Liver (tissue), 9 donors: ENCODE measurements around the gene DISC1. TPM values are rescaled to one million over a fixed set of nuclear protein-coding genes. Genes with fewer than 3 reads are reported as not detected.

Experiments
- DNase-seq: peaks from one replicate; pipeline ENCODE4 v3.0.0-alpha.2; 2017; ENCODE audit warnings: low spot score
- H3K27ac ChIP-seq, 2 donors: one replicate each; pipeline ENCODE4 v1.7.0; 2013; ENCODE audit warnings: inconsistent platforms in 2 of 2, low read length in 2 of 2, control low read depth in 1 of 2, low read depth in 1 of 2, mild to moderate bottlenecking in 1 of 2
- H3K27me3 ChIP-seq, 4 donors: one replicate each; pipeline versions ENCODE4 v1.6.1 to v1.7.0; 2013; ENCODE audit warnings: low read length in 3 of 4, inconsistent platforms in 1 of 4, mild to moderate bottlenecking in 1 of 4, moderate library complexity in 1 of 4; ENCODE audit not compliant: control insufficient read depth in 4 of 4, insufficient read depth in 4 of 4
- H3K36me3 ChIP-seq, 4 donors: one replicate each; pipeline versions ENCODE4 v1.6.1 to v1.7.0; 2013; ENCODE audit warnings: low read length in 3 of 4, mild to moderate bottlenecking in 3 of 4, low read depth in 1 of 4, moderate library complexity in 1 of 4; ENCODE audit not compliant: control insufficient read depth in 4 of 4, insufficient read depth in 3 of 4
- H3K4me1 ChIP-seq, 4 donors: one replicate each; pipeline versions ENCODE4 v1.6.1 to v1.7.0; 2013; ENCODE audit warnings: low read length in 3 of 4, mild to moderate bottlenecking in 3 of 4, moderate library complexity in 1 of 4; ENCODE audit not compliant: control insufficient read depth in 4 of 4, insufficient read depth in 4 of 4
- H3K4me3 ChIP-seq, 3 donors: one replicate each; pipeline versions ENCODE4 v1.6.1 to v1.7.0; 2013; ENCODE audit warnings: low read length in 3 of 3, control low read depth in 1 of 3, low read depth in 1 of 3, mild to moderate bottlenecking in 1 of 3
- H3K9ac ChIP-seq, 2 donors: one replicate each; pipeline ENCODE4 v1.7.0; 2013; ENCODE audit warnings: low read length in 2 of 2, mild to moderate bottlenecking in 2 of 2, moderate library complexity in 2 of 2, control low read depth in 1 of 2, low read depth in 1 of 2
- H3K9me3 ChIP-seq, 4 donors: one replicate each; pipeline versions ENCODE4 v1.6.1 to v1.7.0; 2013; ENCODE audit warnings: low read length in 3 of 4; ENCODE audit not compliant: control insufficient read depth in 4 of 4
- CTCF ChIP-seq: fragments of 150-350 bp; IDR thresholded peaks from 2 replicates; pipeline ENCODE4 v1.5.1; 2017; ENCODE audit warnings: improper control_type of control experiment, low read depth, low read length; ENCODE audit not compliant: missing input control
- EGR1 ChIP-seq, 2 donors: IDR thresholded peaks; 2 replicates each; pipeline ENCODE4 v1.6.1; 2016 to 2018; ENCODE audit warnings: antibody characterized with exemption in 2 of 2, low read depth in 2 of 2
- FOXA1 ChIP-seq: IDR thresholded peaks from 2 replicates; pipeline ENCODE4 v1.6.1; 2016; ENCODE audit warnings: antibody characterized with exemption
- GABPA ChIP-seq, 2 donors: IDR thresholded peaks in 1 of 2; conservative IDR thresholded peaks in 1 of 2; 2 replicates each; pipeline ENCODE4 v1.6.1; 2016; ENCODE audit warnings: antibody characterized with exemption in 2 of 2, mild to moderate bottlenecking in 1 of 2, moderate library complexity in 1 of 2
- HNF4A ChIP-seq, 2 donors: conservative IDR thresholded peaks; 2 replicates each; pipeline ENCODE4 v1.6.1; 2016; ENCODE audit warnings: antibody characterized with exemption in 2 of 2, mild to moderate bottlenecking in 2 of 2
- HNF4G ChIP-seq: IDR thresholded peaks from 2 replicates; pipeline ENCODE4 v1.6.1; 2016; ENCODE audit warnings: antibody characterized with exemption
- JUND ChIP-seq, 2 donors: IDR thresholded peaks; 2 replicates each; pipeline ENCODE4 v1.6.1; 2016; ENCODE audit warnings: antibody characterized with exemption in 2 of 2
- MAX ChIP-seq: IDR thresholded peaks from 2 replicates; pipeline ENCODE4 v1.6.1; 2016; ENCODE audit warnings: antibody characterized with exemption
- NR2F2 ChIP-seq: IDR thresholded peaks from 2 replicates; pipeline ENCODE4 v1.6.1; 2016; ENCODE audit warnings: antibody characterized with exemption
- RAD21 ChIP-seq, 2 donors: IDR thresholded peaks; 2 replicates each; pipeline ENCODE4 v1.6.1; 2016; ENCODE audit warnings: antibody characterized with exemption in 2 of 2, mild to moderate bottlenecking in 2 of 2
- SP1 ChIP-seq: IDR thresholded peaks from 2 replicates; pipeline ENCODE4 v1.6.1; 2018; ENCODE audit warnings: antibody characterized with exemption, mild to moderate bottlenecking
- TAF1 ChIP-seq: conservative IDR thresholded peaks from 2 replicates; pipeline ENCODE4 v1.6.1; 2016; ENCODE audit warnings: antibody characterized with exemption, mild to moderate bottlenecking
- YY1 ChIP-seq: IDR thresholded peaks from 2 replicates; pipeline ENCODE4 v1.6.1; 2016; ENCODE audit warnings: antibody characterized with exemption, mild to moderate bottlenecking
- ZBTB33 ChIP-seq: IDR thresholded peaks from 2 replicates; pipeline ENCODE4 v1.6.1; 2016; ENCODE audit warnings: antibody characterized with exemption
- WGBS: extraction: QIAGEN DNeasy Blood & Tissue Kit; methylation state at CpG from one replicate; pipeline ENCODE4 v1.1.7; 2013; 5-methylcytosine and 5-hydroxymethylcytosine counted together
- polyA plus RNA-seq, 2 donors: library from polyadenylated mRNA; stranded (reverse) in 1 of 2; unstranded in 1 of 2; fragments of 200-250 nt in 1 of 2; fragments of >200 nt in 1 of 2; fragmentation: Nextera tagmentation in 1 of 2; extraction: Ambion mirVana in 1 of 2; gene quantifications; one replicate each; pipeline versions ENCODE4 v1.2.1 to v1.2.3, GENCODE V29; 2013 to 2015
- total RNA-seq, 2 donors: library from RNA; depleted of rRNA; stranded (reverse); fragments of >200 nt; gene quantifications; one replicate each; pipeline ENCODE4 v1.2.3, GENCODE V29; 2014
- TF ChIP-seq, protein P1 (sequence below): IDR thresholded peaks from 2 replicates; pipeline ENCODE4 v1.6.1; 2016; ENCODE audit warnings: antibody characterized with exemption
- donor health status: healthy.
- donor health status: healthy.
- donor health status: healthy.
- donor health status: healthy.
- donor health status: healthy.

DISC1 gene
- total and polyA plus RNA-seq, 4 donors, result 0.45 to 6.3 (median 2.3) TPM

DNA sequence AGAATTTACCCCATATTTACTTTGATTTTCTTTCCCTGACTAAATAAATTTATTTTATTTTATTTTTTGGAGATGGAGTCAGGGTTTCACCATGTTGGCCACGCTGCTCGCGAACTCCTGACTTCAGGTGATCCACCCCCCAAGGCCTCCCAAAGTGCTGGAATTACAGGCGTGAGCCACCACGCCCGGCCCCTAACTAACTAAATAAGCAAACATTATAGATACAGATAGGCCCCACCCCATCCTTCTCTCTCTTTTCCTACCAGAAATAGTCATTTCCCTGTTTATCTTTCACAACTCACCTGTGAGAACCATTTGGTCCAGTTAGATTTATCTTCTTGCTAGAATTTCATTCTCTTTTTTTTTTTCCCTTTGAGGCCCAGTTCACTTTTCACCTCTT lies 167.3 kb downstream of the DISC1 start:
- Histone ChIP-seq H3K4me3 (no peak overlapping the region), H3K4me1 (no peaks in the 10 kb centered on the region), H3K27me3 (no peaks in the 10 kb centered on the region), H3K9ac (no peak overlapping the region), H3K36me3 (no peaks in the 10 kb centered on the region), H3K9me3 (no peaks in the 10 kb centered on the region), H3K27ac (no peak overlapping the region)
- TF ChIP-seq YY1 (no peak), JUND (IDR thresholded peaks at IDR 0.05) (no peak), RAD21 (IDR thresholded peaks at IDR 0.05) (no peak), EGR1 (IDR thresholded peaks at IDR 0.05; ENCODE audit: low read depth in 2 of 2) (no peak), MAX (no peak), HNF4G (no peak), GABPA (IDR thresholded peaks at IDR 0.05 in 1 of 2, conservative IDR thresholded peaks at IDR 0.05 in 1 of 2) (no peak), FOXA1 (no peak), CTCF (no peak), SP1 (no peak)
- TF ChIP-seq, protein P1, sequence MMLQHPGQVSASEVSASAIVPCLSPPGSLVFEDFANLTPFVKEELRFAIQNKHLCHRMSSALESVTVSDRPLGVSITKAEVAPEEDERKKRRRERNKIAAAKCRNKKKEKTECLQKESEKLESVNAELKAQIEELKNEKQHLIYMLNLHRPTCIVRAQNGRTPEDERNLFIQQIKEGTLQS, result no peak
- WGBS, result 96% methylated on average over 6 of the region's 6 CpGs
- no peak for DNase-seq

DNA sequence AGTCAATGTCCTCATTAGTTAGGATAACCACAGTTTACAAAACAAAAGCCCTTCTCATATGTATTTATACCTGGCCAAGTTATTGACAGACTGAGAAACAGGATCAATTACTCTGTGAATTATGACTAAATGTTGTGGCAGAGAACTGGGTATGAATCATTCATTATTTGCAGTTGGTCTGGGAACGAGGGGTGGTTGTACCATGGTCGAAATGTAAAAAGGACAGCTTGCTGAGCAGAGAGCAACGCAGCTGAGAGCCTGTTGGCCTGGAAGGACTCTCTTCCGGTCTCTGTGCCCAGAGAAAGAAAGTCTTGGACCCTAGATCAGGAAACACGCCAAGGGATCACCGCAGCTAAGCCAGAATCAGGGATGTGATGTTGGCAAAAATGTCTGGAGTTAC lies 169.6 kb downstream of the DISC1 start:
- Histone ChIP-seq H3K27me3 (no peaks in the 10 kb centered on the region), H3K4me3 (no peak overlapping the region), H3K9me3 (no peaks in the 10 kb centered on the region), H3K9ac (no peak overlapping the region), H3K36me3 (no peaks in the 10 kb centered on the region), H3K27ac (no peak overlapping the region), H3K4me1 (no peaks in the 10 kb centered on the region)
- no peak for DNase-seq
- 79% methylated on average over 6 of the region's 6 CpGs for WGBS
- TF ChIP-seq HNF4A (conservative IDR thresholded peaks at IDR 0.05), result no peak

GRCh38 chr1:231799363-231799986 lies 172.9 kb downstream of the DISC1 start:
- 75% methylated on average over 6 of the region's 6 CpGs for WGBS
- Histone ChIP-seq H3K27ac (no peak overlapping the region), H3K9ac (no peak overlapping the region), H3K9me3 (no peaks in the 10 kb centered on the region), H3K4me3 (no peak overlapping the region), H3K27me3 (no peaks in the 10 kb centered on the region), H3K4me1 (no peaks in the 10 kb centered on the region), H3K36me3 (no peaks in the 10 kb centered on the region)
- no peak for DNase-seq
- TF ChIP-seq HNF4A (conservative IDR thresholded peaks at IDR 0.05) (no peak), TAF1 (no peak), FOXA1 (no peak), NR2F2 (no peak), JUND (IDR thresholded peaks at IDR 0.05) (no peak), EGR1 (IDR thresholded peaks at IDR 0.05; ENCODE audit: low read depth in 2 of 2) (no peak), HNF4G (no peak), GABPA (IDR thresholded peaks at IDR 0.05 in 1 of 2, conservative IDR thresholded peaks at IDR 0.05 in 1 of 2) (no peak), ZBTB33 (no peak)
